H9 (cell line): Measurements from ENCODE around the gene SYNC. TPM values are rescaled to one million over a fixed set of nuclear protein-coding genes. Genes with fewer than 3 reads are reported as not detected.
A peak's percentile ranks its signal among the peaks of the same experiment; 100 is the strongest.

Experiments used
- DNase-seq: peaks from one replicate; pipeline ENCODE4 v3.0.0-alpha.2; 2017
- H2AFZ ChIP-seq: one replicate; pipeline ENCODE4 v1.6.1; 2013; ENCODE audit warnings: mild to moderate bottlenecking, low read length, control low read depth, moderate library complexity
- H2AK5ac ChIP-seq: 2 replicates; pipeline ENCODE4 v1.6.1; 2013; ENCODE audit warnings: low read length, control low read depth, mixed read lengths; ENCODE audit not compliant: insufficient read length
- H2BK120ac ChIP-seq: one replicate; pipeline ENCODE4 v1.6.1; 2013; ENCODE audit warnings: low read depth, mild to moderate bottlenecking, low read length, control low read depth, inconsistent platforms; ENCODE audit not compliant: poor library complexity, severe bottlenecking
- H2BK12ac ChIP-seq: 2 replicates; pipeline ENCODE4 v1.6.1; 2013; ENCODE audit warnings: low read length, control low read depth, mixed read lengths, low read depth; ENCODE audit not compliant: insufficient read length
- H2BK15ac ChIP-seq: 2 replicates; pipeline ENCODE4 v1.6.1; 2013; ENCODE audit warnings: low read depth, low read length, control low read depth
- H2BK20ac ChIP-seq: one replicate; pipeline ENCODE4 v1.6.1; 2013; ENCODE audit warnings: low read depth, mild to moderate bottlenecking, low read length, control low read depth, inconsistent platforms; ENCODE audit not compliant: poor library complexity, severe bottlenecking
- H2BK5ac ChIP-seq: 2 replicates; pipeline ENCODE4 v1.6.1; 2013; ENCODE audit warnings: low read length, control low read depth, mixed read lengths; ENCODE audit not compliant: insufficient read length
- H3K14ac ChIP-seq: 2 replicates; pipeline ENCODE4 v1.6.1; 2013; ENCODE audit warnings: low read length, control low read depth; ENCODE audit not compliant: insufficient read depth
- H3K18ac ChIP-seq: 2 replicates; pipeline ENCODE4 v1.6.1; 2013; ENCODE audit warnings: low read depth, mild to moderate bottlenecking, mixed read lengths, low read length, control low read depth; ENCODE audit not compliant: insufficient read length
- H3K23ac ChIP-seq: 2 replicates; pipeline ENCODE4 v1.6.1; 2013; ENCODE audit warnings: low read length, control low read depth, mixed read lengths, low read depth; ENCODE audit not compliant: insufficient read length
- H3K23me2 ChIP-seq: 2 replicates; pipeline ENCODE4 v1.6.1; 2013; ENCODE audit warnings: low read depth, mild to moderate bottlenecking, mixed read lengths, low read length, control low read depth; ENCODE audit not compliant: insufficient read length, poor library complexity, severe bottlenecking
- H3K27ac ChIP-seq: 2 replicates; pipeline ENCODE4 v1.5.1; 2013; ENCODE audit warnings: low read length, control low read depth, mixed read lengths, low read depth; ENCODE audit not compliant: insufficient read length
- H3K27me3 ChIP-seq: 2 replicates; pipeline ENCODE4 v1.6.1; 2013; ENCODE audit warnings: low read length, control low read depth, inconsistent platforms; ENCODE audit not compliant: insufficient read depth
- H3K4ac ChIP-seq: 2 replicates; pipeline ENCODE4 v1.6.1; 2013; ENCODE audit warnings: low read depth, mild to moderate bottlenecking, control low read depth, inconsistent platforms, low read length, moderate library complexity
- H3K4me1 ChIP-seq: 2 replicates; pipeline ENCODE4 v1.6.1; 2013; ENCODE audit warnings: low read length, control low read depth, inconsistent platforms; ENCODE audit not compliant: insufficient read depth
- H3K4me2 ChIP-seq: 2 replicates; pipeline ENCODE4 v1.6.1; 2013; ENCODE audit warnings: low read length, control low read depth, mixed read lengths; ENCODE audit not compliant: insufficient read length, insufficient read depth
- H3K56ac ChIP-seq: 2 replicates; pipeline ENCODE4 v1.6.1; 2013; ENCODE audit warnings: low read depth, mild to moderate bottlenecking, mixed read lengths, low read length, control low read depth; ENCODE audit not compliant: insufficient read length
- H3K79me1 ChIP-seq: 2 replicates; pipeline ENCODE4 v1.6.1; 2013; ENCODE audit warnings: low read depth, mild to moderate bottlenecking, moderate library complexity, low read length, control low read depth, inconsistent platforms; ENCODE audit not compliant: insufficient read depth, poor library complexity, severe bottlenecking
- H3K79me2 ChIP-seq: 2 replicates; pipeline ENCODE4 v1.6.1; 2013; ENCODE audit warnings: low read length, control low read depth, inconsistent platforms; ENCODE audit not compliant: insufficient read depth
- H3K9ac ChIP-seq: 2 replicates; pipeline ENCODE4 v1.6.1; 2013; ENCODE audit warnings: low read length, control low read depth, mixed read lengths; ENCODE audit not compliant: insufficient read length; ENCODE audit errors: extremely low read depth
- H3K9me3 ChIP-seq: one replicate; pipeline ENCODE4 v1.6.1; 2013; ENCODE audit warnings: low read depth, low read length, inconsistent platforms; ENCODE audit not compliant: control insufficient read depth
- H3T11ph ChIP-seq: one replicate; pipeline ENCODE4 v1.6.1; 2013; ENCODE audit warnings: mild to moderate bottlenecking, low read length, control low read depth, inconsistent platforms
- H4K20me1 ChIP-seq: one replicate; pipeline ENCODE4 v1.6.1; 2013; ENCODE audit not compliant: control insufficient read depth, insufficient read length, insufficient read depth
- H4K5ac ChIP-seq: 2 replicates; pipeline ENCODE4 v1.6.1; 2013; ENCODE audit warnings: low read depth, mild to moderate bottlenecking, mixed read lengths, low read length, control low read depth; ENCODE audit not compliant: insufficient read length
- H4K8ac ChIP-seq: replicated peaks from 2 replicates; pipeline ENCODE4 v1.6.1; 2013; ENCODE audit warnings: low read length, control low read depth, mixed read lengths, low read depth; ENCODE audit not compliant: insufficient read length
- H4K91ac ChIP-seq: 2 replicates; pipeline ENCODE4 v1.6.1; 2013; ENCODE audit warnings: low read depth, mild to moderate bottlenecking, moderate library complexity, mixed read lengths, low read length, control low read depth; ENCODE audit not compliant: insufficient read length
- H3K27ac Mint-ChIP-seq, 3 experiments: 2 replicates in 2 of 3; 3 replicates in 1 of 3; pipeline ENCODE4 v1.8.0; 2020 to 2021; ENCODE audit warnings: mixed read lengths in 3 of 3, mild to moderate bottlenecking in 1 of 3, moderate library complexity in 1 of 3
- H3K27me3 Mint-ChIP-seq: 2 replicates; pipeline ENCODE4 v1.8.0; 2021; ENCODE audit warnings: low read depth, mild to moderate bottlenecking, moderate library complexity, mixed read lengths
- H3K36me3 Mint-ChIP-seq, 3 experiments: 2 replicates in 2 of 3; 3 replicates in 1 of 3; pipeline ENCODE4 v1.8.0; 2020 to 2021; ENCODE audit warnings: low read depth in 3 of 3, mixed read lengths in 3 of 3; ENCODE audit not compliant: insufficient read depth in 1 of 3
- H3K4me1 Mint-ChIP-seq, 2 experiments: 2 replicates each; pipeline ENCODE4 v1.8.0; 2020; ENCODE audit warnings: mixed read lengths in 2 of 2
- H3K4me3 Mint-ChIP-seq, 2 experiments: 2 replicates in 1 of 2; 3 replicates in 1 of 2; pipeline ENCODE4 v1.8.0; 2020 to 2021; ENCODE audit warnings: mild to moderate bottlenecking in 2 of 2, mixed read lengths in 2 of 2, moderate library complexity in 1 of 2
- H3K9me3 Mint-ChIP-seq, 2 experiments: 2 replicates in 1 of 2; 3 replicates in 1 of 2; pipeline ENCODE4 v1.8.0; 2020; ENCODE audit warnings: mild to moderate bottlenecking in 2 of 2, mixed read lengths in 2 of 2, moderate library complexity in 1 of 2
- WGBS: extraction: QIAGEN DNeasy Blood & Tissue Kit; methylation state at CpG from one replicate; pipeline ENCODE4 v1.1.7; 2013; ENCODE audit warnings: missing lambda C conversion rate, low lambda C conversion rate, mixed read lengths; ENCODE audit not compliant: insufficient read length; ENCODE audit errors: extremely low coverage; 5-methylcytosine and 5-hydroxymethylcytosine counted together
- total RNA-seq: library from RNA; stranded (reverse); gene quantifications from 2 replicates; pipeline ENCODE4 v1.2.1, GENCODE V29; 2021
- TF ChIP-seq, protein P1 (sequence below): fragments of 200-600 bp; sonication (generic); conservative IDR thresholded peaks from 3 replicates; pipeline ENCODE4 v1.8.0; 2021; ENCODE audit warnings: antibody characterized with exemption, mild to moderate bottlenecking

SYNC gene
- total RNA-seq, 1 experiment from 2014 or later = 0.15 TPM

- peaks cover 11% of the 10 kb centered on the region for H3K27me3 Mint-ChIP-seq
- Histone ChIP-seq H3K23ac (no peak overlapping the region), H2BK12ac (no peak overlapping the region), H4K8ac (no peak overlapping the region), H2AK5ac (no peak overlapping the region), H3T11ph (no peak overlapping the region), H3K79me2 (no peaks in the 10 kb centered on the region), H3K4me2 (no peak overlapping the region), H2BK120ac (no peak overlapping the region), H3K4ac (no peak overlapping the region), H3K56ac (no peak overlapping the region), H3K14ac (no peak overlapping the region; the same call in 1 of the 2 replicates), H3K9ac (no peak overlapping the region), H2BK20ac (no peak overlapping the region), H4K91ac (no peak overlapping the region), H3K9me3 (no peaks in the 10 kb centered on the region), H3K79me1 (no peaks in the 10 kb centered on the region), H3K18ac (no peak overlapping the region), H3K27ac (no peak overlapping the region), H3K23me2 (no peaks in the 10 kb centered on the region), H3K27me3 (no peaks in the 10 kb centered on the region), H4K20me1 (no peaks in the 10 kb centered on the region), H4K5ac (no peak overlapping the region), H3K4me1 (no peaks in the 10 kb centered on the region; the same call in 1 of the 2 replicates), H2AFZ (no peak overlapping the region), H2BK5ac (no peak overlapping the region), H2BK15ac (no peak overlapping the region)
- no CpG with 5 or more reads among the region's 4 CpGs for WGBS
- peaks cover 22 to 23% of the 10 kb centered on the region in 2 experiments for H3K4me1 Mint-ChIP-seq
- H3K27ac Mint-ChIP-seq = peak overlapping the region in 2 of 3 experiments; percentile 56 to 75; a peak in 2 of 7 replicates
- no peak for DNase-seq
- no peak overlapping the region for H3K4me3 Mint-ChIP-seq
- TF ChIP-seq, protein P1, sequence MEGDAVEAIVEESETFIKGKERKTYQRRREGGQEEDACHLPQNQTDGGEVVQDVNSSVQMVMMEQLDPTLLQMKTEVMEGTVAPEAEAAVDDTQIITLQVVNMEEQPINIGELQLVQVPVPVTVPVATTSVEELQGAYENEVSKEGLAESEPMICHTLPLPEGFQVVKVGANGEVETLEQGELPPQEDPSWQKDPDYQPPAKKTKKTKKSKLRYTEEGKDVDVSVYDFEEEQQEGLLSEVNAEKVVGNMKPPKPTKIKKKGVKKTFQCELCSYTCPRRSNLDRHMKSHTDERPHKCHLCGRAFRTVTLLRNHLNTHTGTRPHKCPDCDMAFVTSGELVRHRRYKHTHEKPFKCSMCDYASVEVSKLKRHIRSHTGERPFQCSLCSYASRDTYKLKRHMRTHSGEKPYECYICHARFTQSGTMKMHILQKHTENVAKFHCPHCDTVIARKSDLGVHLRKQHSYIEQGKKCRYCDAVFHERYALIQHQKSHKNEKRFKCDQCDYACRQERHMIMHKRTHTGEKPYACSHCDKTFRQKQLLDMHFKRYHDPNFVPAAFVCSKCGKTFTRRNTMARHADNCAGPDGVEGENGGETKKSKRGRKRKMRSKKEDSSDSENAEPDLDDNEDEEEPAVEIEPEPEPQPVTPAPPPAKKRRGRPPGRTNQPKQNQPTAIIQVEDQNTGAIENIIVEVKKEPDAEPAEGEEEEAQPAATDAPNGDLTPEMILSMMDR = no peak
- H3K36me3 Mint-ChIP-seq = no peaks in the 10 kb centered on the region
- H3K9me3 Mint-ChIP-seq = no peaks in the 10 kb centered on the region
Measured at GRCh38 chr1:32719681-32720275, 17.2 kb upstream of the SYNC start.
